Stomach (tissue), 4 donors: ENCODE results near the gene ATXN10.

Source experiments
- EP300 ChIP-seq: sonication (generic); formaldehyde crosslinking; IDR thresholded peaks from one replicate; pipeline ENCODE4 v1.6.1; 2017; ENCODE audit warnings: antibody characterized with exemption
- POLR2A ChIP-seq, 4 donors: fragments of 450-650 bp; IDR thresholded peaks; one replicate each; pipeline ENCODE4 v1.6.1; 2016; ENCODE audit warnings: antibody characterized with exemption in 4 of 4, control low read depth in 2 of 4, mild to moderate bottlenecking in 1 of 4, moderate library complexity in 1 of 4
- POLR2AphosphoS5 ChIP-seq, 3 donors: sonication (generic); formaldehyde crosslinking; IDR thresholded peaks; one replicate each; pipeline ENCODE4 v1.6.1; 2016; ENCODE audit warnings: antibody characterized with exemption in 3 of 3
- TF ChIP-seq, protein P1 (sequence below), 7 experiments: fragments of 450-650 bp in 4 of 7; fragments of 200-600 bp in 3 of 7; sonication (generic) in 3 of 7; IDR thresholded peaks; one replicate each; pipeline ENCODE4 v1.5.1; 2016 to 2019; ENCODE audit warnings: antibody characterized with exemption in 7 of 7, control low read depth in 2 of 7, mild to moderate bottlenecking in 1 of 7

DNA sequence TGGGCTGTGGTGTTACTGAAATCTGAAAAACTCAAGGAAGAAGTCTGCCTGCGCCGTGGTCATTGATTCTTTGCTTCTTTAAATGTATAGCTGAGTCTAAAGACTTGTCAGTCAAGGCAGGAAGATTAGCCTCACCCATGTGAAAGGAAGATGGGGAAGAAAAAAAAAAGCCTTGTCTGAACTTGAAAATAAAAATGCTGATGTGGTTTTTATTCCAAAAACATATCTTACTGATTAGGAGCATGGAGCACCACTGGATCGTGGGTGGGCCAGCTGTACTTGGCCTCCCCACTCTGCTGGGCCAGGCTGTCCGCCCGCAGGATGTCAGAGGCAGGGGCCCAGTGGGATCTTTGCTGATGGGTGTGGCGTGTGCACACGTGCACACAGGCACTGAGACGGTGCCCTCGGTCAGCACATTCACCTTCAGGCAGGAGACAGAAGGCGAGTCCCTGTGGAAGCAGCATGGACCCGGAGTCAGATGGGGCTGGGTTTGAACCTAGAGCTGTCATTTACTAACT, 193.4 kb downstream of the ATXN10 start:
- TF ChIP-seq, protein P1, sequence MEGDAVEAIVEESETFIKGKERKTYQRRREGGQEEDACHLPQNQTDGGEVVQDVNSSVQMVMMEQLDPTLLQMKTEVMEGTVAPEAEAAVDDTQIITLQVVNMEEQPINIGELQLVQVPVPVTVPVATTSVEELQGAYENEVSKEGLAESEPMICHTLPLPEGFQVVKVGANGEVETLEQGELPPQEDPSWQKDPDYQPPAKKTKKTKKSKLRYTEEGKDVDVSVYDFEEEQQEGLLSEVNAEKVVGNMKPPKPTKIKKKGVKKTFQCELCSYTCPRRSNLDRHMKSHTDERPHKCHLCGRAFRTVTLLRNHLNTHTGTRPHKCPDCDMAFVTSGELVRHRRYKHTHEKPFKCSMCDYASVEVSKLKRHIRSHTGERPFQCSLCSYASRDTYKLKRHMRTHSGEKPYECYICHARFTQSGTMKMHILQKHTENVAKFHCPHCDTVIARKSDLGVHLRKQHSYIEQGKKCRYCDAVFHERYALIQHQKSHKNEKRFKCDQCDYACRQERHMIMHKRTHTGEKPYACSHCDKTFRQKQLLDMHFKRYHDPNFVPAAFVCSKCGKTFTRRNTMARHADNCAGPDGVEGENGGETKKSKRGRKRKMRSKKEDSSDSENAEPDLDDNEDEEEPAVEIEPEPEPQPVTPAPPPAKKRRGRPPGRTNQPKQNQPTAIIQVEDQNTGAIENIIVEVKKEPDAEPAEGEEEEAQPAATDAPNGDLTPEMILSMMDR (IDR thresholded peaks at IDR 0.05): no peak
- TF ChIP-seq EP300 (no peak), POLR2A (IDR thresholded peaks at IDR 0.05) (no peak), POLR2AphosphoS5 (IDR thresholded peaks at IDR 0.05) (no peak)
